Right renal cortex interstitium (tissue), 3 donors: ENCODE data around the gene KCNIP3. TPM values are rescaled to one million over a fixed set of nuclear protein-coding genes. Genes with fewer than 3 reads are reported as not detected.

ENCODE experiments used
- polyA plus RNA-seq, 3 donors: library from polyadenylated mRNA; unstranded; fragments of 120-200 nt; gene quantifications; one replicate each; pipeline ENCODE4 v1.2.1, GENCODE V29; 2013; ENCODE audit not compliant: insufficient read length in 3 of 3

The KCNIP3 gene
- polyA plus RNA-seq, 3 donors, result 14.0 to 14.7 (median 14.4) TPM

Other genes with a start within 250 kb of the KCNIP3 start
- 10 to 100 TPM; 67.2 to 69.8 (median 67.5) TPM for gene MRPS5, start 175.5 kb upstream of the KCNIP3 start, polyA plus RNA-seq
- 10 to 100 TPM; 20.7 to 23.4 (median 21.6) TPM for gene ZNF514, start 137.5 kb upstream of the KCNIP3 start, polyA plus RNA-seq
- gene ZNF2, start 131.5 kb upstream of the KCNIP3 start, polyA plus RNA-seq, result 1 to 10 TPM; 8.9 to 10.0 (median 10.0) TPM
- gene ZNF892, start 89.8 kb upstream of the KCNIP3 start, polyA plus RNA-seq, result 1 to 10 TPM; 3.9 to 5.1 (median 4.3) TPM
- gene PROM2, start 22.9 kb upstream of the KCNIP3 start, polyA plus RNA-seq, result 10 to 100 TPM; 22.8 to 34.5 (median 31.0) TPM
- 10 to 100 TPM; 34.3 to 37.7 (median 36.8) TPM for gene FAHD2A, start 105.4 kb downstream of the KCNIP3 start, polyA plus RNA-seq
- gene TRIM43B, start 187.4 kb downstream of the KCNIP3 start, polyA plus RNA-seq, result under 1 TPM; 0.31 to 0.47 (median 0.42) TPM